ENCODE results near the gene LIPC. TPM values are rescaled to one million over a fixed set of nuclear protein-coding genes. Genes with fewer than 3 reads are reported as not detected.
A peak's percentile ranks its signal among the peaks of the same experiment; 100 is the strongest.

The LIPC gene
- total RNA-seq, 6 experiments from 2014 or later, result 31.1 to 213 (median 86.1) TPM

- intact Hi-C loops (cut with DNase I), result no loop called here
- peaks cover 0 to 57% (median 17%) of the 10 kb centered on the region in 4 donors for H3K4me1 ChIP-seq
- no peak for DNase-seq
- H3K27me3 ChIP-seq, result no peaks in the 10 kb centered on the region
- TF ChIP-seq POLR2A (IDR thresholded peaks at IDR 0.05), result no peak
- no peak for TF ChIP-seq CTCF (IDR thresholded peaks at IDR 0.05)
- H3K27ac ChIP-seq, result peak overlapping the region; percentile 69 to 82 (median 72)
- 32% methylated on average over 15 of the region's 15 CpGs for WGBS (ENCODE audit: insufficient coverage, low coverage, low lambda C conversion rate, missing lambda C conversion rate)
- H3K4me3 ChIP-seq, result peak overlapping the region in 1 of 3 donors; percentile 20
- H3K9me3 ChIP-seq, result no peaks in the 10 kb centered on the region
- H3K36me3 ChIP-seq, result no peaks in the 10 kb centered on the region
- ATAC-seq, result peak; percentile 34 to 63 (median 60)
These were observed 35.4 kb downstream of the LIPC start for GRCh38 chr15:58467121-58467721.

- Histone ChIP-seq H3K9me3 (no peaks in the 10 kb centered on the region), H3K4me1 (peaks cover 0 to 64% (median 17%) of the 10 kb centered on the region in 4 donors), H3K27me3 (no peaks in the 10 kb centered on the region), H3K4me3 (peak overlapping the region in 1 of 3 donors; percentile 20), H3K27ac (peak overlapping the region; percentile 69 to 82 (median 72)), H3K36me3 (no peaks in the 10 kb centered on the region)
- peak; percentile 66 to 91 (median 82) for DNase-seq
- intact Hi-C loops (cut with DNase I), result no loop called here
- WGBS (ENCODE audit: insufficient coverage, low coverage, low lambda C conversion rate, missing lambda C conversion rate), result 29% methylated on average over 9 of the region's 9 CpGs
- peak; percentile 66 to 84 (median 80) for ATAC-seq
- no peak for TF ChIP-seq POLR2A (IDR thresholded peaks at IDR 0.05)
- no peak for TF ChIP-seq CTCF (IDR thresholded peaks at IDR 0.05)
These were observed 36.1 kb downstream of the LIPC start for GRCh38 chr15:58467722-58468423.

GRCh38 chr15:58469432-58470353 lies 37.9 kb downstream of the LIPC start:
- intact Hi-C loops (cut with DNase I), result no loop called here
- Histone ChIP-seq H3K4me3 (no peak overlapping the region), H3K36me3 (no peaks in the 10 kb centered on the region), H3K27me3 (no peaks in the 10 kb centered on the region), H3K9me3 (no peaks in the 10 kb centered on the region), H3K27ac (peak overlapping the region; percentile 77 to 82 (median 78)), H3K4me1 (peaks cover 0 to 59% (median 22%) of the 10 kb centered on the region in 4 donors)
- WGBS (ENCODE audit: insufficient coverage, low coverage, low lambda C conversion rate, missing lambda C conversion rate), result 43% methylated on average over 10 of the region's 11 CpGs
- DNase-seq, result no peak
- no peak for TF ChIP-seq CTCF (IDR thresholded peaks at IDR 0.05)
- ATAC-seq, result peak in 1 of 4 donors; percentile 8

GRCh38 chr15:58471348-58471747 lies 39.6 kb downstream of the LIPC start:
- Histone ChIP-seq H3K4me3 (no peak overlapping the region), H3K27me3 (no peaks in the 10 kb centered on the region), H3K4me1 (peaks cover 0 to 59% (median 22%) of the 10 kb centered on the region in 4 donors), H3K9me3 (no peaks in the 10 kb centered on the region), H3K36me3 (no peaks in the 10 kb centered on the region), H3K27ac (peak overlapping the region in 1 of 3 donors; percentile 34)
- ATAC-seq, result no peak
- no peak for DNase-seq
- intact Hi-C loops (cut with DNase I), result no loop called here
- no CpG with 5 or more reads among the region's 1 CpG for WGBS (ENCODE audit: insufficient coverage, low coverage, low lambda C conversion rate, missing lambda C conversion rate)
- TF ChIP-seq POLR2A (IDR thresholded peaks at IDR 0.05) (no peak), CTCF (IDR thresholded peaks at IDR 0.05) (no peak)
